ENCODE results near the gene RAPSN.

Gene RAPSN

GRCh38 chr11:47433157-47433556 is 15.8 kb downstream of the RAPSN start:
- no peaks in the 10 kb centered on the region for H3K27me3 ChIP-seq (replicated peaks; ENCODE audit: control insufficient read depth, insufficient read depth, low read length)
- DNase-seq (ENCODE audit: extremely low read depth, insufficient read length): no peak
- TF ChIP-seq, protein P1, sequence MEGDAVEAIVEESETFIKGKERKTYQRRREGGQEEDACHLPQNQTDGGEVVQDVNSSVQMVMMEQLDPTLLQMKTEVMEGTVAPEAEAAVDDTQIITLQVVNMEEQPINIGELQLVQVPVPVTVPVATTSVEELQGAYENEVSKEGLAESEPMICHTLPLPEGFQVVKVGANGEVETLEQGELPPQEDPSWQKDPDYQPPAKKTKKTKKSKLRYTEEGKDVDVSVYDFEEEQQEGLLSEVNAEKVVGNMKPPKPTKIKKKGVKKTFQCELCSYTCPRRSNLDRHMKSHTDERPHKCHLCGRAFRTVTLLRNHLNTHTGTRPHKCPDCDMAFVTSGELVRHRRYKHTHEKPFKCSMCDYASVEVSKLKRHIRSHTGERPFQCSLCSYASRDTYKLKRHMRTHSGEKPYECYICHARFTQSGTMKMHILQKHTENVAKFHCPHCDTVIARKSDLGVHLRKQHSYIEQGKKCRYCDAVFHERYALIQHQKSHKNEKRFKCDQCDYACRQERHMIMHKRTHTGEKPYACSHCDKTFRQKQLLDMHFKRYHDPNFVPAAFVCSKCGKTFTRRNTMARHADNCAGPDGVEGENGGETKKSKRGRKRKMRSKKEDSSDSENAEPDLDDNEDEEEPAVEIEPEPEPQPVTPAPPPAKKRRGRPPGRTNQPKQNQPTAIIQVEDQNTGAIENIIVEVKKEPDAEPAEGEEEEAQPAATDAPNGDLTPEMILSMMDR (IDR thresholded peaks at IDR 0.05; ENCODE audit: insufficient read depth, low read length, poor library complexity, severe bottlenecking): no peak

DNA sequence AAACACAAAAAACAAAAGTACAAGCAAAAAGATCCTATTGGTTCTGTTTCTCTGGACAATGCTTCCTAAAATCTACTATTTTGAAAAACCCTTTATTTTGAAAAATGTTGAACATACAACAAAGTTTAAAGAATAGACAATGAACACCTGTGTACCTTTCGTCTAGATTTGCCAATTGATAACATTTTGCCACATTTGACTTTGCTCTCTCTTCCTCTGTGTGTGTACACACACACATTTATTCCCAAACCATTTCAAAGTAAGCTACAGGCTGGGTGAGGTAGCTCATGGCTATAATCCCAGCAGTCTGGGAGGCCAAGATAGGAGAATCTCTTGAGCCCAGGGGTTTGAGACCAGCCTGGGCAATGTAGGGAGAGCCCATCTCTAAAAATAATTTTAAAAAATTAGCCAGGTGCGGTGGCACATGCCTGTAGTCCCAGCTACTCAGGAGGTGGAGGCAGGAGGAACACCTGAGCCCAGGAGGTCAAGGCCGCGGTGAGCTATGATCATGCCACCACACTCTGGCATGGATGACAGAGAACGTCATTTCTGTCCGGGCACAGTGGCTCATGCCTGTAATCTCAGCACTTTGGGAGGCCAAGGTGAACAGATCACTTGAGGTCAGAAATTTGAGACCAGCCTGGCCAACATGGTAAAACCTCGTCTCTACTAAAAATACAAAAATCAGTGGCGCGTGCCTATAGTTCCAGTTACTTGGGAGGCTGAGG is 17.4 kb downstream of the RAPSN start:
- H3K27me3 ChIP-seq (replicated peaks; ENCODE audit: control insufficient read depth, insufficient read depth, low read length): no peaks in the 10 kb centered on the region
- DNase-seq (ENCODE audit: extremely low read depth, insufficient read length): no peak
- H3K36me3 ChIP-seq (ENCODE audit: control insufficient read depth, insufficient read depth, low read length): no peaks in the 10 kb centered on the region
- H3K4me3 ChIP-seq (replicated peaks; ENCODE audit: low read depth, low read length): no peak overlapping the region
- TF ChIP-seq, protein P1 (IDR thresholded peaks at IDR 0.05; ENCODE audit: insufficient read depth, low read length, poor library complexity, severe bottlenecking): no peak

More at GRCh38 chr11:47433157-47433556, 15.8 kb downstream of the RAPSN start:
- Histone ChIP-seq H3K36me3 (ENCODE audit: control insufficient read depth, insufficient read depth, low read length) (no peaks in the 10 kb centered on the region), H3K4me3 (replicated peaks; ENCODE audit: low read depth, low read length) (no peak overlapping the region)

DNA sequence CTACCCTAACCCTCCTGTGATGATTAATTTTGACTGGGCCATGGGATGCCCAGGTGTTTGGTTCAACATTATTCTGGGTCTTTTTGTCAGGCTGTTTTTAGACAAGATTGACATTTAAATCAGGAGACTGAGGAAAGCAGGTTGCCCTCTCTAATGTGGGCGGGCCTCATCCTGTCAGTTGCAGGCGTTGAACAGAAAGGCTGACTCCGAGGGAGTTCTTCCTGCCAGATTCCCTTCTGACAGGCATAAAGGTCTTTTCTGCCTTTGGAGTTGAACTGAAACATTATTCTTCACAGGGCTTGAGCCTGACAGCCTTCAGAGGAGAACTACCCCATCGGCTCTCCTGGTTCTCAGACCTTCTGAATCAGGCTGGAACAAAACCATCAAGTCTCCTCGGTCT is 18.4 kb downstream of the RAPSN start:
- DNase-seq (ENCODE audit: extremely low read depth, insufficient read length): no peak
- Histone ChIP-seq H3K36me3 (ENCODE audit: control insufficient read depth, insufficient read depth, low read length) (no peaks in the 10 kb centered on the region), H3K4me3 (replicated peaks; ENCODE audit: low read depth, low read length) (no peak overlapping the region), H3K27me3 (replicated peaks; ENCODE audit: control insufficient read depth, insufficient read depth, low read length) (no peaks in the 10 kb centered on the region)
- TF ChIP-seq, protein P1 (IDR thresholded peaks at IDR 0.05; ENCODE audit: insufficient read depth, low read length, poor library complexity, severe bottlenecking): no peak

DNA sequence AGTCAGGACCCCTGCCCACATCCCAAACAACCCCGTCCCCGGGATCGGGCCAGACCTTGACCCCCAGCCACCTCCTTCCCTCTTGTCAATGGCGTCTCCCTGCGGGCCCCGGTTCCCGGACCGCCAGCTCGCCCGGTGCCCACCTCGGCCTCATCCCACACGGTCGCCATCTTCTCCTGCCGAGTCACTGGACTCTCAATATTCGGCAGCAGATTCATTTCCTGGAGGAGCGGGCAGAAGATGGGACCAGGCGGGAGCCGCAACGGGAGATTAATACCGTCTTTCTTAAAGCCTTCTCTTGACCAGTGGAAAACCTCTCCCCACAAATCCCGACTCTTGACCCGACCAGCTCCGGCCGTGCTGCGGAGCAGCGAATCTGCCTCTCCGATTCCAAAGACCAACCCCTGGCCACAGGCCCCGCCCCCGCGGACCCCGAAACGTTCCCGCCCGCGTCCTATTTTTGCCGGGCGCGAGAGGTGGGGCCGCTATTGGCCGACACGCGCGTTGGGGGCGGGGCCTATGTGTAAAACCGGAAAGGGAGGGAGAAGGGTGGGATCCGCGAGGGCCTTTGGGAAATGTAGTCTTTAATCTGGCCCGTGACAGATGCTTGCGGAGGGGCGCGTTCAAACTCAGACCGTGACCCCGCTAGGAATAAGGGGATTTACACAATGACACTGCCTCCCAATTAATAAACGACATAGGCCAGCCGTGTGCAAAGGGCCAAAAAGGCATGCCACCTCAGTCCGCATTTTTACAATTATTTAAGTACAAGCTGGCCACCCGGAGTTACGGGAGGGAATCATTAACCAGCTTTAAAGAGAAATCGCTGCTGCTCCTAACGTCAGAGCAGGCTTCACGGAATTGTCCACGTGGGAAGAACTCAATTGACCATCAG is 22.6 kb downstream of the RAPSN start, which contains the start of gene PSMC3:
Gene PSMC3, minus strand, starts transcription at position 378 of the 895 bp plus-strand sequence. Its CDS starts 160 bp downstream, at position 218.
- peak; percentile 96 for DNase-seq (ENCODE audit: extremely low read depth, insufficient read length)
- Histone ChIP-seq H3K36me3 (ENCODE audit: control insufficient read depth, insufficient read depth, low read length) (peaks cover 23% of the 10 kb centered on the region), H3K27me3 (replicated peaks; ENCODE audit: control insufficient read depth, insufficient read depth, low read length) (no peaks in the 10 kb centered on the region), H3K4me3 (replicated peaks; ENCODE audit: low read depth, low read length) (peak within 1 kb of the TSS; percentile 94)
- TF ChIP-seq, protein P1 (IDR thresholded peaks at IDR 0.05; ENCODE audit: insufficient read depth, low read length, poor library complexity, severe bottlenecking): no peak

DNA sequence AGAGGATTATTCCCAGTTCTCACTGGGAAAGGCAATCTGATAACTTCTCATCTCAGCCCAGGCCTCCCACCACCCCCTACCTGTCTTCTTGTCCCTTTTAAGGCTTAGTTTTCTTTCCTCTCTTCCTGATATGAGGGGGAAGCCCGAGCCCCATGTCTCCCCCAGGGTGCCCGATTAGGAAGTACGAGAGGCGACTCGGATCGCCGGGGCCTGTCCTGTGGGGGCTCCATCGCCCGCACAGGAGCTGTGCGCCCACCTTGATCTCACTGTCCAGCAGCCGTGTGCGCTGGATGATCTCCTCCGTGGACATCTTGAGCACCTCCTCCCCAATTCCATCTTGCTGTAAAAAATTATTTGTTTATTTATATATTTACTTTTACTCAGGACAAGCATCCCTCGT is 23.3 kb downstream of the RAPSN start:
- DNase-seq (ENCODE audit: extremely low read depth, insufficient read length): no peak
- H3K4me3 ChIP-seq (replicated peaks; ENCODE audit: low read depth, low read length): peak overlapping the region; percentile 94
- H3K36me3 ChIP-seq (ENCODE audit: control insufficient read depth, insufficient read depth, low read length): peaks cover 26% of the 10 kb centered on the region
- no peaks in the 10 kb centered on the region for H3K27me3 ChIP-seq (replicated peaks; ENCODE audit: control insufficient read depth, insufficient read depth, low read length)
- TF ChIP-seq, protein P1 (IDR thresholded peaks at IDR 0.05; ENCODE audit: insufficient read depth, low read length, poor library complexity, severe bottlenecking): no peak

Data from GM06990 (cell line).